Muscle of leg (tissue), 11 donors: ENCODE measurements around the gene FAM43B. TPM values are rescaled to one million over a fixed set of nuclear protein-coding genes. Genes with fewer than 3 reads are reported as not detected.

Source experiments
- DNase-seq: peaks from one replicate; pipeline ENCODE4 v3.0.0; 2013
- H3K27ac ChIP-seq: one replicate; pipeline ENCODE4 v1.5.1; 2013; ENCODE audit warnings: mild to moderate bottlenecking, low read length, control low read depth
- H3K27me3 ChIP-seq: one replicate; pipeline ENCODE4 v1.6.1; 2013; ENCODE audit warnings: low read length; ENCODE audit not compliant: control insufficient read depth, insufficient read depth
- H3K36me3 ChIP-seq: one replicate; pipeline ENCODE4 v1.6.1; 2013; ENCODE audit warnings: low read length; ENCODE audit not compliant: control insufficient read depth, insufficient read depth
- H3K4me1 ChIP-seq: one replicate; pipeline ENCODE4 v1.6.1; 2013; ENCODE audit warnings: low read length; ENCODE audit not compliant: control insufficient read depth, insufficient read depth
- H3K4me3 ChIP-seq: one replicate; pipeline ENCODE4 v1.5.1; 2013; ENCODE audit warnings: low read length, control low read depth
- H3K9me3 ChIP-seq: replicated peaks from 2 replicates; pipeline ENCODE4 v1.6.1; 2013; ENCODE audit warnings: low read depth, low read length; ENCODE audit not compliant: control insufficient read depth
- WGBS: methylation state at CpG from one replicate; pipeline ENCODE4 v1.1.5; 2013; ENCODE audit warnings: missing lambda C conversion rate; ENCODE audit not compliant: insufficient coverage; 5-methylcytosine and 5-hydroxymethylcytosine counted together
- polyA plus RNA-seq, 8 donors: library from polyadenylated mRNA; unstranded; fragments of 120-200 nt; gene quantifications; one replicate each; pipeline versions ENCODE4 v1.2.1 to v1.2.3, GENCODE V29; 2013; ENCODE audit warnings: inconsistent platforms in 1 of 8, low replicate concordance in 1 of 8; ENCODE audit not compliant: insufficient read length in 8 of 8, insufficient read depth in 1 of 8
- total RNA-seq: library from RNA; stranded (reverse); fragments of 120-200 nt; gene quantifications from one replicate; pipeline ENCODE4 v1.2.4, GENCODE V29; 2013

FAM43B gene
- total and polyA plus RNA-seq, 9 donors, result 0.48 to 2.3 (median 1.0) TPM

DNA sequence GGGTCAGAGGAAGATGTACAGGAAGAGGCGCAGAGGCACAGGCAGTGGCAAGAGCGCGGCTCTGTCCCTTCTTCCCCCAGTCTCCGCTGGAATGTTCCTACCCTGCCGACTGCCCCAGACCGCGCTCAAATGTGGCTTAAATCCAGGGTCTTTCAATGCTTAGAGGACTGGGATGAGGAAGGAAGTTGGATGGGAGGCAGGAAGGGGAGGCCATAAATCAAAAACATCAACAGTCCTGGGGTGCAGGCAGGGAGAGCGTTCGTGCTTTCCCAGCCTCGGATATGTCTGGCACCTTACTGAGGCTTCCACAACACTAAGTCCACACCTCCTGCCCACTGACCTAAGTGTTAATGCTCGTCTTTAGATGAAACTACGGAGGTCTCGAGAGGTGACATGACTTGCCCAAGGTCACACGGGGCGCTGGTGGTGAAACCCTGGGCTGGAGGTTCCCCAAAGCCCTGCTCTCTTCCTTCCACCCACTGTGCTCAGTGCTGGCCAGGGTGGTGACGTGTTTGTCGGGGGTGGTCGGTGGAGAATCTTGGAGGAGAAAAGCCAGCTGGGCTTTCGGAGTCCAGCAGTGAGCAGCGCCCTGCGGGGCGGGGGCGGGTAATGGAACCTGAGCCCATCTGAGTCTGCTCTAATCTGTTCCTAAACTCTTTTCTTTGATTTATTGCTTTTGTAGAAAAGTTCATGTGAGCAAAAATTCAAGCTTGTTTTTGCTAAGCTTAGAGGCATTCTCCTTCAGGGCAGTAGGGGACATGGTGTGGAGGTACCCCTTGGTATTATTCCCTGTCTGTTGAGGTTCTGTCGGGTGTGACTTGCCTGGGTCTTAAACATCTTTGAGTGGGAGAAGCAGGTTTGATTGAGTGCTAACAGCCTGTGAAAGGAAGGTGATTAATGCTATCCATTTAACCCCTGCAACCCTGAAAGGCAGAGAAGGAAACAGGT lies 37.2 kb downstream of the FAM43B start:
- WGBS, result 5% methylated on average over 12 of the region's 24 CpGs
- Histone ChIP-seq H3K36me3 (no peaks in the 10 kb centered on the region), H3K27me3 (peaks cover 30% of the 10 kb centered on the region), H3K4me1 (peaks cover 14% of the 10 kb centered on the region), H3K9me3 (no peaks in the 10 kb centered on the region), H3K27ac (no peak overlapping the region), H3K4me3 (no peak overlapping the region)
- peak; percentile 66 for DNase-seq

DNA sequence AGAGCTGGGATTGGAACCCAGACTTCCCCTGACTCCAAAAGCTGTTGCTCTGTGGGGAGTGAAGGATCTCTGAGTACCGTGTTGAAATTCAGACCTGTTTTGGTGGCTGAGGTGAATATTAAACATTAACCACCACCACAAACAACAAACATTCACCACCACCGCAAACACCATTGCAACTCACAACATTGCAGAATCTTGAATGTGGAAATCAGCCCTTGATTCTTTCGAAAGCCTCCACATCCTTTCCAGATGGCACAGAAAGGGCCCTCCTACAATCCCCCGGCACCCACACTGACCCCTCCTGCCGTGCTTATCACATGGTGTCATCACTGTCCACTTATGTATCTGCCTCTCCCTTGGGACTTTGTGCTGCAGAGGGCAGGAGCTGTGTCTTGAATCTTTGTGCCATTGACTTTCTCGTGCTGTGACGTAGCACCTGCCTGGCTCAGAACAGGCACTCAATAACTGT lies 38.0 kb downstream of the FAM43B start:
- Histone ChIP-seq H3K27me3 (peaks cover 30% of the 10 kb centered on the region), H3K4me1 (peaks cover 14% of the 10 kb centered on the region), H3K27ac (no peak overlapping the region), H3K4me3 (no peak overlapping the region), H3K36me3 (no peaks in the 10 kb centered on the region), H3K9me3 (no peaks in the 10 kb centered on the region)
- no peak for DNase-seq
- WGBS, result 32% methylated on average over 6 of the region's 7 CpGs

DNA sequence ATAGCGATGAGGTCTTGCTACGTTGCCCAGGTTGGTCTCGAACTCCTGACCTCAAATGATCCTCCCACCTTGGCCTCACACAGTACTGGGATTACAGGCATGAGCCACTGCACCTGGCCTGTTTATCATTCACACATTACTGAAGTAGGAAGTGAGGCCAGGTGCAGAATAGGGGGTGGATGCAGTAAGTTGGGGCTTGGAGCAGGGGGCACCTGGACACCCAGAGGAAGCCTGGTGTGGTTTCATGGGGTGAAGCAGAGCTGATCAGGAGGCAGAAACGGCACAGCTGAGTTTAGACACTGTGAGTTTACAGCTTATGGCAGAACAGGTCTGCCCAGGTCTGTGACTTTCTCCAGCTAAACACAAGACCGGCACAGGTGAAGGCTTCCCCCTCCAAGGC lies 41.4 kb downstream of the FAM43B start:
- Histone ChIP-seq H3K27ac (no peak overlapping the region), H3K36me3 (no peaks in the 10 kb centered on the region), H3K9me3 (no peaks in the 10 kb centered on the region), H3K4me1 (peaks cover 13% of the 10 kb centered on the region), H3K4me3 (no peak overlapping the region), H3K27me3 (peaks cover 25% of the 10 kb centered on the region)
- 44% methylated on average over 2 of the region's 5 CpGs for WGBS
- no peak for DNase-seq

DNA sequence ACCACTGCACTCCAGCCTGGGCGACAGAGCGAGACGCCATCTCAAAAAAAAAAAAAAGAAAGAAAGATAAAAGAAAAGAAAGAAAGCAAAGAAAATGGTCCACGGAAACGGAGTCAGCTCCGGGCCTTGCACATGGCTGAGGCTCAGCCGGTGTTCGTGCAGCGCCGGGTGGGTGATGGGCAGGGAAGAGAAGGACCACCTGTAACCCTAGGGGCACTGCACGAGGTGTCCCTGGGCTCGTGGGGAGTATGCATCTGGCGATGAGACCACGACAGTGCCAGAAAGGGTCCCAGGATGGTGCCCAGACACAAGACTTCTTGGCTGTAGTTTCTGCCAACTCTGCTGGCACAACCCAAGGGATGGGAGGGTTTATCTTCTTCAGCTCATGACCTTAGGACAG lies 42.4 kb downstream of the FAM43B start:
- no peak for DNase-seq
- no peak overlapping the region for H3K4me3 ChIP-seq
- 83% methylated on average over 10 of the region's 14 CpGs for WGBS
- H3K9me3 ChIP-seq, result no peaks in the 10 kb centered on the region
- H3K4me1 ChIP-seq, result peaks cover 5% of the 10 kb centered on the region
- no peak overlapping the region for H3K27ac ChIP-seq
- H3K27me3 ChIP-seq, result peaks cover 15% of the 10 kb centered on the region
- no peaks in the 10 kb centered on the region for H3K36me3 ChIP-seq

DNA sequence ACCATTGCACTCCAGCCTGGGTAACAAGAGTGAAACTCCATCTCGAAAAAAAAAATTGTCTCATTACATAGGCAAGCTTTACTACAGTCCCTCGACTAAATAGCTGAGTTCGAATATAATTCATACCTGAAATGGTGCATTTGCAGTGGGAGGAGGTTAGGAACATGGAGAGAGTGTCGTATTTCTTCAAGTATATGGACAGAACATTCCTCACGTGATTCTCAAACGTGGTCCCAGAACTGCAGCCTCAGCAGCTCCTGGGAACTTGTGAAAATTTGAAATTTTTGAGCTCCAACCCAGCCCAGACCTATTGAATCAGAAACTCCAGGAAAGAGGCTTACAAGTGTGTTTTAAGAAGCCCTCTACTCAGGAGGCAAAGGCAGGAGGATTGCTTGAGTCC lies 43.7 kb downstream of the FAM43B start:
- H3K27me3 ChIP-seq, result peaks cover 4% of the 10 kb centered on the region
- no CpG with 5 or more reads among the region's 6 CpGs for WGBS
- H3K4me3 ChIP-seq, result no peak overlapping the region
- H3K4me1 ChIP-seq, result no peaks in the 10 kb centered on the region
- no peak overlapping the region for H3K27ac ChIP-seq
- DNase-seq, result no peak
- H3K9me3 ChIP-seq, result no peaks in the 10 kb centered on the region
- no peaks in the 10 kb centered on the region for H3K36me3 ChIP-seq

DNA sequence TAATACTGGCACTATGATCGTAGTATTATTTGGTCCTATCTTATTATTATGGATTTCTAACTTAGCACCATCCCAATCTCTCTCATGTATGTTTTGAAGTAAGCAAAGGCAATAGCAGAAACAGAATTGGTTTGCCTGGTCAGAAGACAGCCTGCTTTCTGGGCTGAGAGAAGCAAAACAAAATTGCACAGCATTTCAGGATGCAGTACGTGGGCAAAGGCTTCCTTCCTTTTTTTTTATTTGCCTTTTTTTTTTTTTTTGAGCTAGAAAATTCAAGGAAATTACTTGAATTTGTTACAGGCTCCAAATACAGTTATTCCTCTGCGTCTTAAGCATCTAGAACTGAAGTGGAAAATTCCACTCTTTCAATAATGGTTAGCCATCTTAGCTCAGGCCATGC lies 45.3 kb downstream of the FAM43B start:
- H3K4me1 ChIP-seq, result no peaks in the 10 kb centered on the region
- no peaks in the 10 kb centered on the region for H3K9me3 ChIP-seq
- DNase-seq, result peak; percentile 28
- no peaks in the 10 kb centered on the region for H3K27me3 ChIP-seq
- no peak overlapping the region for H3K4me3 ChIP-seq
- WGBS, result no CpG with 5 or more reads among the region's 3 CpGs
- H3K27ac ChIP-seq, result no peak overlapping the region
- H3K36me3 ChIP-seq, result no peaks in the 10 kb centered on the region

DNA sequence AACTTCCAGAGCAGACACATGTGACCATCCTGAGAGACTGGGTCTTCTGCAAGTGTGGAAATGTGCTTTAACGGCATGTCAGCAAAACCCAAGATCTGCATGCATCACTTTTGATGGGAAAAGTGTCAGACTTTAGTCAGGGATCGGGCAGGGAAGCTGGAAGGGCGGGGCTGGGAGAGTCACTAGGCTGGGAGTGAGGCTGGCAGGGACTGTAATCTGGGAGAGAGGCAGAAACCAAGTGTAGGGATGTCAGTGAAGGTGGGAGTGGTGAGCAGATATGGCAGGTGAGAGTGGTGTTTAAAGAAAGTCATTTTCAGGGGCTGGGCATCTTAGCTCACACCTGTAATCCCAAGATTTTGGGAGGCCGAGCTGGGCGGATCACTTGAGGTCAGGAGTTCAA lies 47.8 kb downstream of the FAM43B start:
- Histone ChIP-seq H3K27ac (no peak overlapping the region), H3K27me3 (peaks cover 2% of the 10 kb centered on the region), H3K9me3 (no peaks in the 10 kb centered on the region), H3K4me1 (no peaks in the 10 kb centered on the region), H3K36me3 (no peaks in the 10 kb centered on the region), H3K4me3 (no peak overlapping the region)
- no peak for DNase-seq
- 64% methylated on average over 3 of the region's 5 CpGs for WGBS

DNA sequence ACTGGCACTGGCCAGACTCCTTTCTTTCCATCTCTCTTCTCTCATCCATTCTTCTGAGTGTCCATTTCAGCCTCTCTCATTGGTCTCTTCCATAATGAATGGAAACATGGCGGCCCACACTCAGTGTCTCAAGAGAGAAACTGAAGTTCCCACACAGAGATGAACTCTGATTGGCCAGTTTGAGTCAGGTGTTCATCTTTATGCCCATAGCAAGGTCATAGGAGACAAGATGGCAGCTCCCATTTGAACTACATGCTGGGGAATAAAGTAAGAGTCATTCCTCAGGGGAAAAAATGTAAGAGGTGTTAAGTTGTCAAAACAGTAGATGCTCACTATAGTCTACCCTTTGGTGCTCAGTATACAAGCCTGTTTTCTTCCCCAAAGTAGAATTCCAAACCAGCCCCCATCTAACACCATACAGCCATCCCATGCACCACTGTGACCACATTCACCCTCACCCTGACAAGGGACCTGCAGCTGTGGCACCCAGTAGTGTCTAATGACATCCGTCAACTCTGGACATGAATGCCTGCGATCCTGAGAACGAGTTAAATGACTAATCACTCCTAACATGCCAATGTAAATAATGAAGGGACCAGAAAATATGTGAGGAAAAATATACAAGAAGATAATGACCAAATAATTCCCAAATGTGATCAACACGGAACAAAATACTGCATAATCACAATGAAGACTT lies 48.9 kb downstream of the FAM43B start:
- no peaks in the 10 kb centered on the region for H3K4me1 ChIP-seq
- H3K36me3 ChIP-seq, result no peaks in the 10 kb centered on the region
- DNase-seq, result no peak
- no CpG with 5 or more reads among the region's 5 CpGs for WGBS
- peaks cover 2% of the 10 kb centered on the region for H3K27me3 ChIP-seq
- H3K4me3 ChIP-seq, result no peak overlapping the region
- no peak overlapping the region for H3K27ac ChIP-seq
- no peaks in the 10 kb centered on the region for H3K9me3 ChIP-seq

DNA sequence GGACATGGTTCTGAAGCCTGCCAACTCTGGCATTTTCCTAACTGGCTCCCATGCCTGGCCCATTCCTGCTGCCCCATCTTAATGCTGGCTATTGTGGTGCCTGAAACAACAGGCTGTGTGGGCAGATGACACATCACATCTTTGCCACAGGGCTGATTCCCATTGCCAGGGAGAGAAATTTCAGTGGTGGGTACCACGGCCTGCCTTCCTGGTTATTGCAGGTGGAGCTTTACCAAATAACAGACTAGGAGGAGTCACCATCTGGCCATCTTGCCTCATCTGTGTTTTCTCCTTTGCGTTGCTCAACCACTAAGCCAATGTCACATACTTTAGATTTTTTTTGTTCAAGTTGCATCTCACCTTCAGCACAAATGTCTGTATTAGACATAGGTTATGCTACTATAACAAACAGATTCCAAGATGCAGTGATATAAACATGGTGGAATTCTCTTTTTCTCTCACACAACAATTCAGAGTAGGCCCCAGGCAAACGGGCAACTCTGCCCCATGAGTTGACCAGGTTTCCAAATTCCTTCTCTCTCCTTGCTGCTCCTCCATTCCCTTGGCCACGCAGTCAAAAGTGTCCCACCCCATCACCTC lies 50.6 kb downstream of the FAM43B start:
- Histone ChIP-seq H3K4me1 (no peaks in the 10 kb centered on the region), H3K9me3 (no peaks in the 10 kb centered on the region), H3K27me3 (peaks cover 2% of the 10 kb centered on the region), H3K4me3 (no peak overlapping the region), H3K27ac (no peak overlapping the region), H3K36me3 (no peaks in the 10 kb centered on the region)
- DNase-seq, result no peak
- WGBS, result no CpG with 5 or more reads among the region's 4 CpGs
